MM.1S (cell line): ENCODE data around the gene CYP2A6.
A peak's percentile ranks its signal among the peaks of the same experiment; 100 is the strongest.

ENCODE experiments used
- DNase-seq: peaks from one replicate; pipeline ENCODE4 v3.0.0-alpha.2; 2015
- H2AFZ ChIP-seq: fragments of 300-600 bp; sonication (generic); 2 replicates; pipeline ENCODE4 v1.6.0; 2016; ENCODE audit warnings: antibody characterized with exemption, low read length
- H3F3A ChIP-seq: fragments of 300-600 bp; sonication (generic); 2 replicates; pipeline ENCODE4 v1.6.1; 2016; ENCODE audit warnings: mild to moderate bottlenecking, antibody characterized with exemption, low read length, moderate library complexity, mixed read lengths; ENCODE audit not compliant: insufficient read depth
- H3K27ac ChIP-seq: fragments of 300-600 bp; sonication (generic); 2 replicates; pipeline ENCODE4 v1.5.1; 2016; ENCODE audit warnings: mild to moderate bottlenecking, low read length
- H3K27me3 ChIP-seq: fragments of 300-600 bp; sonication (generic); replicated peaks from 2 replicates; pipeline ENCODE4 v1.6.0; 2016; ENCODE audit warnings: low read length; ENCODE audit not compliant: insufficient read depth
- H3K36me3 ChIP-seq: fragments of 300-600 bp; sonication (generic); replicated peaks from 2 replicates; pipeline ENCODE4 v1.6.1; 2016; ENCODE audit warnings: mild to moderate bottlenecking, low read length, mixed read lengths; ENCODE audit not compliant: insufficient read depth
- H3K4me1 ChIP-seq: fragments of 300-600 bp; sonication (generic); 2 replicates; pipeline ENCODE4 v1.6.1; 2016; ENCODE audit warnings: low read length, mixed read lengths
- H3K4me2 ChIP-seq: fragments of 300-600 bp; sonication (generic); 2 replicates; pipeline ENCODE4 v1.6.0; 2016; ENCODE audit warnings: low read depth, low read length
- H3K4me3 ChIP-seq: fragments of 300-600 bp; sonication (generic); 2 replicates; pipeline ENCODE4 v1.5.1; 2016; ENCODE audit warnings: low read length, mixed read lengths
- H3K79me2 ChIP-seq: fragments of 300-600 bp; sonication (generic); 2 replicates; pipeline ENCODE4 v1.6.1; 2016; ENCODE audit warnings: mixed run types, low read length, mixed read lengths
- H3K9ac ChIP-seq: fragments of 300-600 bp; sonication (generic); 2 replicates; pipeline ENCODE4 v1.6.1; 2016; ENCODE audit warnings: low read length, mixed read lengths
- H3K9me2 ChIP-seq: fragments of 300-600 bp; sonication (generic); replicated peaks from 2 replicates; pipeline ENCODE4 v1.6.1; 2016; ENCODE audit warnings: mild to moderate bottlenecking, low read length, mixed read lengths; ENCODE audit not compliant: insufficient read depth
- H3K9me3 ChIP-seq: fragments of 300-600 bp; sonication (generic); replicated peaks from 2 replicates; pipeline ENCODE4 v1.6.1; 2016; ENCODE audit warnings: mild to moderate bottlenecking, low read length, mixed read lengths; ENCODE audit not compliant: insufficient read depth
- H4K20me1 ChIP-seq: fragments of 300-600 bp; sonication (generic); 2 replicates; pipeline ENCODE4 v1.6.1; 2016; ENCODE audit warnings: mild to moderate bottlenecking, low read length, moderate library complexity, mixed read lengths; ENCODE audit not compliant: insufficient read depth
- CTCF ChIP-seq: fragments of 300-600 bp; sonication (generic); IDR thresholded peaks from 2 replicates; pipeline ENCODE4 v1.5.1; 2016; ENCODE audit warnings: antibody characterized with exemption, low read length, mixed read lengths
- EZH2 ChIP-seq: fragments of 300-600 bp; sonication (generic); optimal IDR thresholded peaks from 2 replicates; pipeline ENCODE3; 2017; ENCODE audit warnings: low read depth, mild to moderate bottlenecking, antibody characterized with exemption, low read length, mixed read lengths
- EZH2phosphoT487 ChIP-seq: fragments of 300-600 bp; sonication (generic); IDR thresholded peaks from 2 replicates; pipeline ENCODE4 v1.6.1; 2018; ENCODE audit warnings: antibody characterized with exemption, low read length

CYP2A6 gene

DNA sequence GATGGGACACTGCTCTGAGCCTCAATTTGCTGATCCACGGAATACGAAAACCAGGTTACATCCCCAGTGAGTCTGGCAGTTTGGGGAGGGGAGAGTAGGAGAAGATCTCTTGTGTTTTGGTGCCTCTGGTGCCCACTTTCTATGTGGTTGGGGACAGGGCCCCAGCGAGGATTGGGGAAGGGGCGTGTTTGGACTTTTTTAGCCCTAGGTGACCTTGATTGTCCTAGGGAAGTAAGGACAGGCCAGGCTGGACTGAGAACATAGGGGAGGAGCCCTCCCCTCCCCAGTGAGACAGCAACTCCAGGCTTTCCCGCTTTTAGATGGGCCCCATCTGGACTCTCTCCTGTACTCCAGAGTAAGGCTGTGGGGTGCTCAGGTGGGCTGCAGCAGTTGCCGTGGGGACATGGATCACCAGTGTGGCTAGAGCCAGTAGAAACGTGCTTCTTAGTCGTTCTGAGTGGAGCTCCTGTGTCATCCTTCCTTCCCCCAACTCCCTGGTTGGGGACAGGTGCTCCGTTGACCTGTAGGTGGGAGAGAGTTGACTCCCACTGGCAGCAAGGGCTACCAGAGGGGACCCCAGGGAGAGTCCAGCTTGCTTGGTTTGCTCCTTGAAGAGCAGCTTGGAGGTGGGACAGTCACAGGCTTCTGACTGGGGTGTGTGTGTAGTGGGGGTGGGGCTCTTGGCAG, 46.9 kb downstream of the CYP2A6 start:
- Histone ChIP-seq H3K4me1 (peaks cover 25% of the 10 kb centered on the region), H3K9ac (no peak overlapping the region), H3K79me2 (peaks cover 41% of the 10 kb centered on the region)

DNA sequence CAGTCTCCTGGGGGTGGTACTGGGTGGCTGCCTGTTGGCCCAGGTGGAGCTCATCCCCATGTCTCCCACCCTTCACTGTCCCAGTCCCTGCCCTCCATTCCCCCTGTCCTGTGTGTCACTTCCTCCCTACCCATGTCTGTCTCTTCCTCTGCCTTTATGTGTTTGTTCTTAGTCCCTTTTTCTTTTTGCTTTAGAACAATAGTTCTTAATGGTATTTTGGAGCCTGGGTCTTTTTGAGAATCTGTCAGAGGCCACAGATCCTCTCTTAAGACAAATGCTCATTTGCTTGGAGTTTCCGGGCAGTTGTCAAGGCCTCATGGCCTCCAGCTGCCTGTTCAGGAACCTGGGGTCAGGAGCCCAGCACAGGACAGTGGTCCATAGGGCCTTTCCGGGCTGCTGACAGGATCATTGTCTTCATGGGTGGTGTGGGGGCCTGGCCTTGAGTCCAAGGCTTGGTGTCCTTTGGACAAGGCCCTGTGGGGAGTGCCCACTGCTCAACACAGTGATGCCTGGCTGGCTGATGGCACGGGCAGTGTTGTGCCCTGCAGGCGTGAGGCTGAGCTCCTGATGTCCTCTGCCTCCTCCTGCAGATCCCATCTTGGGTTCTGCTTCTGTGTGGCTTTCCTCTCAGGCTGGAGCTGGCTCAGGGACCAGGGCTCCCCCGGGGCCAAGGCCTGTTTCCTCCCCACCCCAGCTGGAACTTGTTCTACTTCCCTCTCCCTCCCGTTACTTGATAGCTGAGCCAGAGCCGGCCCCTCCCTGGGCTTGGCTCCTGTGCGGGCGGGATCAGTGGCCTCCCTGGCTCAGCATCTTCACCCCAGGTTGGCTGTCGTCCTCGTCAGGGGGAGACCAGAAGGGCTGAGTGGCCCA, 47.7 kb downstream of the CYP2A6 start:
- Histone ChIP-seq H3K4me1 (peaks cover 25% of the 10 kb centered on the region), H3K4me3 (no peak overlapping the region), H3K27me3 (no peaks in the 10 kb centered on the region), H3K9me2 (no peaks in the 10 kb centered on the region), H3K4me2 (no peak overlapping the region), H3K27ac (no peak overlapping the region), H3K9me3 (no peaks in the 10 kb centered on the region), H3K9ac (no peak overlapping the region), H3F3A (0 out of 2 replicates have a peak, but pooled peaks cover 3% of the 10 kb centered on the region), H3K36me3 (no peaks in the 10 kb centered on the region), H3K79me2 (peaks cover 41% of the 10 kb centered on the region), H4K20me1 (no peaks in the 10 kb centered on the region; the same call in 1 of the 2 replicates), H2AFZ (no peak overlapping the region)
- no peak for DNase-seq
- TF ChIP-seq EZH2phosphoT487 (no peak), CTCF (no peak), EZH2 (no peak)

More for the DNA sequence above, 46.9 kb downstream of the CYP2A6 start:
- Histone ChIP-seq H3K9me3 (no peaks in the 10 kb centered on the region), H3K36me3 (no peaks in the 10 kb centered on the region), H3K9me2 (no peaks in the 10 kb centered on the region), H3K27ac (no peak overlapping the region), H3K4me2 (0 out of 2 replicates have a peak overlapping the region, but pooled peaks have one; percentile 2), H2AFZ (no peak overlapping the region), H3F3A (0 out of 2 replicates have a peak, but pooled peaks cover under 1% of the 10 kb centered on the region), H4K20me1 (no peaks in the 10 kb centered on the region; the same call in 1 of the 2 replicates), H3K4me3 (no peak overlapping the region), H3K27me3 (no peaks in the 10 kb centered on the region)
- no peak for TF ChIP-seq CTCF
- no peak for TF ChIP-seq EZH2phosphoT487
- no peak for TF ChIP-seq EZH2
- DNase-seq = no peak

GRCh38 chr19:40801426-40802299, 48.6 kb downstream of the CYP2A6 start:
- TF ChIP-seq EZH2 (no peak), CTCF (no peak), EZH2phosphoT487 (no peak)
- Histone ChIP-seq H3K27ac (no peak overlapping the region), H4K20me1 (no peaks in the 10 kb centered on the region; the same call in 1 of the 2 replicates), H3K9me2 (no peaks in the 10 kb centered on the region), H3K9ac (no peak overlapping the region), H3F3A (0 out of 2 replicates have a peak, but pooled peaks cover 3% of the 10 kb centered on the region), H3K4me1 (peaks cover 25% of the 10 kb centered on the region), H3K79me2 (peaks cover 41% of the 10 kb centered on the region), H3K27me3 (no peaks in the 10 kb centered on the region), H3K4me2 (no peak overlapping the region), H3K4me3 (no peak overlapping the region), H3K36me3 (no peaks in the 10 kb centered on the region), H2AFZ (no peak overlapping the region), H3K9me3 (no peaks in the 10 kb centered on the region)
- DNase-seq = no peak
